H9 (cell line): ENCODE data around the gene HUNK. TPM values are rescaled to one million over a fixed set of nuclear protein-coding genes. Genes with fewer than 3 reads are reported as not detected.

Source experiments
- DNase-seq: peaks from one replicate; pipeline ENCODE4 v3.0.0-alpha.2; 2017
- H2AFZ ChIP-seq: one replicate; pipeline ENCODE4 v1.6.1; 2013; ENCODE audit warnings: mild to moderate bottlenecking, low read length, control low read depth, moderate library complexity
- H2AK5ac ChIP-seq: 2 replicates; pipeline ENCODE4 v1.6.1; 2013; ENCODE audit warnings: low read length, control low read depth, mixed read lengths; ENCODE audit not compliant: insufficient read length
- H2BK120ac ChIP-seq: one replicate; pipeline ENCODE4 v1.6.1; 2013; ENCODE audit warnings: low read depth, mild to moderate bottlenecking, low read length, control low read depth, inconsistent platforms; ENCODE audit not compliant: poor library complexity, severe bottlenecking
- H2BK12ac ChIP-seq: 2 replicates; pipeline ENCODE4 v1.6.1; 2013; ENCODE audit warnings: low read length, control low read depth, mixed read lengths, low read depth; ENCODE audit not compliant: insufficient read length
- H2BK15ac ChIP-seq: 2 replicates; pipeline ENCODE4 v1.6.1; 2013; ENCODE audit warnings: low read depth, low read length, control low read depth
- H2BK20ac ChIP-seq: one replicate; pipeline ENCODE4 v1.6.1; 2013; ENCODE audit warnings: low read depth, mild to moderate bottlenecking, low read length, control low read depth, inconsistent platforms; ENCODE audit not compliant: poor library complexity, severe bottlenecking
- H2BK5ac ChIP-seq: 2 replicates; pipeline ENCODE4 v1.6.1; 2013; ENCODE audit warnings: low read length, control low read depth, mixed read lengths; ENCODE audit not compliant: insufficient read length
- H3K14ac ChIP-seq: 2 replicates; pipeline ENCODE4 v1.6.1; 2013; ENCODE audit warnings: low read length, control low read depth; ENCODE audit not compliant: insufficient read depth
- H3K18ac ChIP-seq: 2 replicates; pipeline ENCODE4 v1.6.1; 2013; ENCODE audit warnings: low read depth, mild to moderate bottlenecking, mixed read lengths, low read length, control low read depth; ENCODE audit not compliant: insufficient read length
- H3K23ac ChIP-seq: 2 replicates; pipeline ENCODE4 v1.6.1; 2013; ENCODE audit warnings: low read length, control low read depth, mixed read lengths, low read depth; ENCODE audit not compliant: insufficient read length
- H3K23me2 ChIP-seq: 2 replicates; pipeline ENCODE4 v1.6.1; 2013; ENCODE audit warnings: low read depth, mild to moderate bottlenecking, mixed read lengths, low read length, control low read depth; ENCODE audit not compliant: insufficient read length, poor library complexity, severe bottlenecking
- H3K27ac ChIP-seq: 2 replicates; pipeline ENCODE4 v1.5.1; 2013; ENCODE audit warnings: low read length, control low read depth, mixed read lengths, low read depth; ENCODE audit not compliant: insufficient read length
- H3K27me3 ChIP-seq: 2 replicates; pipeline ENCODE4 v1.6.1; 2013; ENCODE audit warnings: low read length, control low read depth, inconsistent platforms; ENCODE audit not compliant: insufficient read depth
- H3K4ac ChIP-seq: 2 replicates; pipeline ENCODE4 v1.6.1; 2013; ENCODE audit warnings: low read depth, mild to moderate bottlenecking, control low read depth, inconsistent platforms, low read length, moderate library complexity
- H3K4me1 ChIP-seq: 2 replicates; pipeline ENCODE4 v1.6.1; 2013; ENCODE audit warnings: low read length, control low read depth, inconsistent platforms; ENCODE audit not compliant: insufficient read depth
- H3K4me2 ChIP-seq: 2 replicates; pipeline ENCODE4 v1.6.1; 2013; ENCODE audit warnings: low read length, control low read depth, mixed read lengths; ENCODE audit not compliant: insufficient read length, insufficient read depth
- H3K56ac ChIP-seq: 2 replicates; pipeline ENCODE4 v1.6.1; 2013; ENCODE audit warnings: low read depth, mild to moderate bottlenecking, mixed read lengths, low read length, control low read depth; ENCODE audit not compliant: insufficient read length
- H3K79me1 ChIP-seq: 2 replicates; pipeline ENCODE4 v1.6.1; 2013; ENCODE audit warnings: low read depth, mild to moderate bottlenecking, moderate library complexity, low read length, control low read depth, inconsistent platforms; ENCODE audit not compliant: insufficient read depth, poor library complexity, severe bottlenecking
- H3K79me2 ChIP-seq: 2 replicates; pipeline ENCODE4 v1.6.1; 2013; ENCODE audit warnings: low read length, control low read depth, inconsistent platforms; ENCODE audit not compliant: insufficient read depth
- H3K9ac ChIP-seq: 2 replicates; pipeline ENCODE4 v1.6.1; 2013; ENCODE audit warnings: low read length, control low read depth, mixed read lengths; ENCODE audit not compliant: insufficient read length; ENCODE audit errors: extremely low read depth
- H3K9me3 ChIP-seq: one replicate; pipeline ENCODE4 v1.6.1; 2013; ENCODE audit warnings: low read depth, low read length, inconsistent platforms; ENCODE audit not compliant: control insufficient read depth
- H3T11ph ChIP-seq: one replicate; pipeline ENCODE4 v1.6.1; 2013; ENCODE audit warnings: mild to moderate bottlenecking, low read length, control low read depth, inconsistent platforms
- H4K20me1 ChIP-seq: one replicate; pipeline ENCODE4 v1.6.1; 2013; ENCODE audit not compliant: control insufficient read depth, insufficient read length, insufficient read depth
- H4K5ac ChIP-seq: 2 replicates; pipeline ENCODE4 v1.6.1; 2013; ENCODE audit warnings: low read depth, mild to moderate bottlenecking, mixed read lengths, low read length, control low read depth; ENCODE audit not compliant: insufficient read length
- H4K8ac ChIP-seq: replicated peaks from 2 replicates; pipeline ENCODE4 v1.6.1; 2013; ENCODE audit warnings: low read length, control low read depth, mixed read lengths, low read depth; ENCODE audit not compliant: insufficient read length
- H4K91ac ChIP-seq: 2 replicates; pipeline ENCODE4 v1.6.1; 2013; ENCODE audit warnings: low read depth, mild to moderate bottlenecking, moderate library complexity, mixed read lengths, low read length, control low read depth; ENCODE audit not compliant: insufficient read length
- H3K27ac Mint-ChIP-seq, 3 experiments: 2 replicates in 2 of 3; 3 replicates in 1 of 3; pipeline ENCODE4 v1.8.0; 2020 to 2021; ENCODE audit warnings: mixed read lengths in 3 of 3, mild to moderate bottlenecking in 1 of 3, moderate library complexity in 1 of 3
- H3K27me3 Mint-ChIP-seq: 2 replicates; pipeline ENCODE4 v1.8.0; 2021; ENCODE audit warnings: low read depth, mild to moderate bottlenecking, moderate library complexity, mixed read lengths
- H3K36me3 Mint-ChIP-seq, 3 experiments: 2 replicates in 2 of 3; 3 replicates in 1 of 3; pipeline ENCODE4 v1.8.0; 2020 to 2021; ENCODE audit warnings: low read depth in 3 of 3, mixed read lengths in 3 of 3; ENCODE audit not compliant: insufficient read depth in 1 of 3
- H3K4me1 Mint-ChIP-seq, 2 experiments: 2 replicates each; pipeline ENCODE4 v1.8.0; 2020; ENCODE audit warnings: mixed read lengths in 2 of 2
- H3K4me3 Mint-ChIP-seq, 2 experiments: 2 replicates in 1 of 2; 3 replicates in 1 of 2; pipeline ENCODE4 v1.8.0; 2020 to 2021; ENCODE audit warnings: mild to moderate bottlenecking in 2 of 2, mixed read lengths in 2 of 2, moderate library complexity in 1 of 2
- H3K9me3 Mint-ChIP-seq, 2 experiments: 2 replicates in 1 of 2; 3 replicates in 1 of 2; pipeline ENCODE4 v1.8.0; 2020; ENCODE audit warnings: mild to moderate bottlenecking in 2 of 2, mixed read lengths in 2 of 2, moderate library complexity in 1 of 2
- WGBS: extraction: QIAGEN DNeasy Blood & Tissue Kit; methylation state at CpG from one replicate; pipeline ENCODE4 v1.1.7; 2013; ENCODE audit warnings: missing lambda C conversion rate, low lambda C conversion rate, mixed read lengths; ENCODE audit not compliant: insufficient read length; ENCODE audit errors: extremely low coverage; 5-methylcytosine and 5-hydroxymethylcytosine counted together
- total RNA-seq: library from RNA; stranded (reverse); gene quantifications from 2 replicates; pipeline ENCODE4 v1.2.1, GENCODE V29; 2021
- TF ChIP-seq, protein P1 (sequence below): fragments of 200-600 bp; sonication (generic); conservative IDR thresholded peaks from 3 replicates; pipeline ENCODE4 v1.8.0; 2021; ENCODE audit warnings: antibody characterized with exemption, mild to moderate bottlenecking

The HUNK gene
- total RNA-seq, 1 experiment from 2014 or later, result 5.8 TPM

DNA sequence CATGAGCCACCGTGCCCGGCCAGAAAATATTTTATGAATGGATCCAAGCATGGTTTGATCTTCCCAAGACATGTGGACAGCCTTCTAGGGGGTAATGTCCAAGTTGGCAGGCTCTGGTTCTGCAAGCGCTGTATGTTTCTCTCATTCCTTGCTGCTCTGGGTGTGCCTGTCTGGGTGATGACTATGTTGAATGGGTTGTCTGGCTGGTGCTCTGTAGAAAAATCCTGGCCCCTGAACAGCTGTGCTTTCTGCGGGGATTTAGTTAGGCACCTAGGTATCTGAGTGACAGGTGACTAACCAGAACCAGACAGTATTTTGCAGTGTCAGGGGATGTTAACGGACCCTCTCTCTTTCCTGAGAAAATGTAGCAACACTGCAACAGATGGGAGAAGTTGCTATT, 14.1 kb downstream of the HUNK start:
- no peaks in the 10 kb centered on the region for H4K20me1 ChIP-seq
- H2BK12ac ChIP-seq, result no peak overlapping the region
- H3K27ac Mint-ChIP-seq, result no peak overlapping the region
- no CpG with 5 or more reads among the region's 5 CpGs for WGBS
- H2BK120ac ChIP-seq, result no peak overlapping the region
- H3T11ph ChIP-seq, result no peak overlapping the region
- H3K14ac ChIP-seq, result no peak overlapping the region
- no peak overlapping the region for H4K91ac ChIP-seq
- H3K56ac ChIP-seq, result no peak overlapping the region
- H3K79me1 ChIP-seq, result no peaks in the 10 kb centered on the region
- H3K27me3 Mint-ChIP-seq, result no peaks in the 10 kb centered on the region
- TF ChIP-seq, protein P1, sequence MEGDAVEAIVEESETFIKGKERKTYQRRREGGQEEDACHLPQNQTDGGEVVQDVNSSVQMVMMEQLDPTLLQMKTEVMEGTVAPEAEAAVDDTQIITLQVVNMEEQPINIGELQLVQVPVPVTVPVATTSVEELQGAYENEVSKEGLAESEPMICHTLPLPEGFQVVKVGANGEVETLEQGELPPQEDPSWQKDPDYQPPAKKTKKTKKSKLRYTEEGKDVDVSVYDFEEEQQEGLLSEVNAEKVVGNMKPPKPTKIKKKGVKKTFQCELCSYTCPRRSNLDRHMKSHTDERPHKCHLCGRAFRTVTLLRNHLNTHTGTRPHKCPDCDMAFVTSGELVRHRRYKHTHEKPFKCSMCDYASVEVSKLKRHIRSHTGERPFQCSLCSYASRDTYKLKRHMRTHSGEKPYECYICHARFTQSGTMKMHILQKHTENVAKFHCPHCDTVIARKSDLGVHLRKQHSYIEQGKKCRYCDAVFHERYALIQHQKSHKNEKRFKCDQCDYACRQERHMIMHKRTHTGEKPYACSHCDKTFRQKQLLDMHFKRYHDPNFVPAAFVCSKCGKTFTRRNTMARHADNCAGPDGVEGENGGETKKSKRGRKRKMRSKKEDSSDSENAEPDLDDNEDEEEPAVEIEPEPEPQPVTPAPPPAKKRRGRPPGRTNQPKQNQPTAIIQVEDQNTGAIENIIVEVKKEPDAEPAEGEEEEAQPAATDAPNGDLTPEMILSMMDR, result no peak
- H2AK5ac ChIP-seq, result no peak overlapping the region
- H3K4me2 ChIP-seq, result no peak overlapping the region
- H3K9me3 ChIP-seq, result no peaks in the 10 kb centered on the region
- H3K4me3 Mint-ChIP-seq, result no peak overlapping the region
- no peak for DNase-seq
- H3K27ac ChIP-seq, result no peak overlapping the region
- H3K9me3 Mint-ChIP-seq, result peaks cover 0 to 3% of the 10 kb centered on the region in 2 experiments; a peak in 2 of 5 replicates
- no peaks in the 10 kb centered on the region for H3K27me3 ChIP-seq
- H4K8ac ChIP-seq, result no peak overlapping the region
- no peak overlapping the region for H2BK5ac ChIP-seq
- H3K9ac ChIP-seq, result no peak overlapping the region
- no peaks in the 10 kb centered on the region for H3K23me2 ChIP-seq
- H3K4me1 ChIP-seq, result no peaks in the 10 kb centered on the region
- H3K23ac ChIP-seq, result no peak overlapping the region
- no peak overlapping the region for H2AFZ ChIP-seq
- H3K18ac ChIP-seq, result no peak overlapping the region
- H3K4me1 Mint-ChIP-seq, result peaks cover 6 to 20% of the 10 kb centered on the region in 2 experiments
- no peaks in the 10 kb centered on the region for H3K79me2 ChIP-seq
- no peak overlapping the region for H4K5ac ChIP-seq
- H3K36me3 Mint-ChIP-seq, result peaks cover 0 to 6% (median 0%) of the 10 kb centered on the region in 3 experiments; a peak in 3 of 7 replicates
- no peak overlapping the region for H2BK20ac ChIP-seq
- no peak overlapping the region for H2BK15ac ChIP-seq
- H3K4ac ChIP-seq, result no peak overlapping the region
